ENCODE data around the gene TSC22D1. TPM values are rescaled to one million over a fixed set of nuclear protein-coding genes. Genes with fewer than 3 reads are reported as not detected.

TSC22D1 gene
- total RNA-seq, 2 donors from 2014 or later, result 95.9 to 107 TPM

GRCh38 chr13:44489751-44490150 lies 86.4 kb downstream of the TSC22D1 start:
- Histone ChIP-seq H3K27me3 (ENCODE audit: control insufficient read depth, insufficient read depth, low read length, poor library complexity, severe bottlenecking) (no peaks in the 10 kb centered on the region), H3K36me3 (ENCODE audit: control insufficient read depth, insufficient read depth, low read length) (no peaks in the 10 kb centered on the region), H3K27ac (ENCODE audit: low read depth, low read length) (no peak overlapping the region), H3K9me3 (ENCODE audit: control insufficient read depth, low read length) (no peaks in the 10 kb centered on the region), H3K4me3 (ENCODE audit: low read length) (no peak overlapping the region), H3K4me1 (ENCODE audit: control insufficient read depth, insufficient read depth, low read length) (no peaks in the 10 kb centered on the region), H3K9ac (ENCODE audit: extremely low read depth, low read length, poor library complexity, severe bottlenecking) (no peak overlapping the region)
- 100% methylated on average over 1 of the region's 1 CpG; no CpG with 5 or more reads in 1 of the 2 experiments for WGBS, 2 experiments (ENCODE audit: insufficient coverage in 1 of 2, insufficient read length in 1 of 2)
- DNase-seq, result no peak
- Mint-ChIP-seq H3K36me3 (ENCODE audit: low read depth) (peaks cover 10% of the 10 kb centered on the region), H3K4me1 (peaks cover 9% of the 10 kb centered on the region), H3K9me3 (no peaks in the 10 kb centered on the region), H3K4me3 (no peak overlapping the region), H3K27ac (no peak overlapping the region), H3K27me3 (ENCODE audit: insufficient read depth) (no peaks in the 10 kb centered on the region)
- no peak for TF ChIP-seq CTCF (conservative IDR thresholded peaks at IDR 0.05)

DNA sequence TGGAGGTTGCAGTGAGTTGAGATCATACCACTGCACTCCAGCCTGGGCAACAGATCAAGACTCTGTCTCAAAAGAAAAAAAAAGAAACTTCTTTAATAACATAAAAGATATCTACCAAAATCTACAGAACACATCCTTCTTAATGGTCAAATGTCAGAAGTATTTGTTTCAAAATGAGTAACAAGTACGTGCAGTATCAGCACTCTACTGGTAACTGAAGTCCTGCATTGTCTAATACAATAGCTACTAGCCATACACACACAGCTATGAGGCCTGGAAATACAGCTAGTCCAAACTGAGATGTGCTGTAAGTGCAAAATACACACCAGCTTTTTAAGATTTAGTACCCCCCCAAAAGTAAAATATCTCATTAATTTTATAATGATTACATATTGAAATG lies 88.1 kb downstream of the TSC22D1 start:
- no peaks in the 10 kb centered on the region for H3K27me3 ChIP-seq (ENCODE audit: control insufficient read depth, insufficient read depth, low read length, poor library complexity, severe bottlenecking)
- H3K4me3 ChIP-seq (ENCODE audit: low read length), result no peak overlapping the region
- H3K4me1 ChIP-seq (ENCODE audit: control insufficient read depth, insufficient read depth, low read length), result no peaks in the 10 kb centered on the region
- peaks cover 3% of the 10 kb centered on the region for H3K4me1 Mint-ChIP-seq
- H3K27ac ChIP-seq (ENCODE audit: low read depth, low read length), result no peak overlapping the region
- no peak overlapping the region for H3K4me3 Mint-ChIP-seq
- no peak overlapping the region for H3K9ac ChIP-seq (ENCODE audit: extremely low read depth, low read length, poor library complexity, severe bottlenecking)
- H3K9me3 ChIP-seq (ENCODE audit: control insufficient read depth, low read length), result no peaks in the 10 kb centered on the region
- TF ChIP-seq CTCF (conservative IDR thresholded peaks at IDR 0.05), result no peak
- WGBS, 2 experiments (ENCODE audit: insufficient coverage in 1 of 2, insufficient read length in 1 of 2), result 91 to 100% methylated on average over 1 of the region's 1 CpG
- no peak overlapping the region for H3K27ac Mint-ChIP-seq
- H3K36me3 ChIP-seq (ENCODE audit: control insufficient read depth, insufficient read depth, low read length), result no peaks in the 10 kb centered on the region
- no peaks in the 10 kb centered on the region for H3K9me3 Mint-ChIP-seq
- no peaks in the 10 kb centered on the region for H3K27me3 Mint-ChIP-seq (ENCODE audit: insufficient read depth)
- no peak for DNase-seq
- peaks cover 10% of the 10 kb centered on the region for H3K36me3 Mint-ChIP-seq (ENCODE audit: low read depth)

DNA sequence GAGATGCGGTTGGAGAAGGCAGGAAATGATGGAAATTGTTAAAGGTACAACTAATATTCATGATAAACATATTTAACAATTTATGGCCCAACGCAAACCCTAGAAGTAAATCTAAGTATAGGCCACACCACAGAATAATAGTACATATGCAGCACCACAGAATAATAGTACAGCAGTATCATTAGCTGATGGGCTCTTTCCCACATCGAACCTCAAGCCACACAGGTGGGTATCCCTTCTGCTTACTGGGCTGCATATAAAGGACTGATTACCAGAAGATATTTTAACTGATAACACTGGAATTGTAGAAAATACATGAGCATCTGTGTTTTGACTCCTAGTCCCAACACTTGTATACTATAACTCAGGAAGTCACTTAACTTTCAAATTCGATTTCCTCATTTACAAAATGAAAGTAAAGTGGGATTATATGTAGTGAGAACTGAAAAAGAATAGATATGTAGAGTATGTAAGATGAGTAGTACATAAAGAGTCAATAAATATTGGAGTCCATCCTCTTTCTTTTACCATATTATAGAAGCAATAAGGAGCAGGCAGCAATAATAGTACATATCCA lies 91.5 kb downstream of the TSC22D1 start:
- H3K9me3 ChIP-seq (ENCODE audit: control insufficient read depth, low read length), result no peaks in the 10 kb centered on the region
- no peak overlapping the region for H3K27ac ChIP-seq (ENCODE audit: low read depth, low read length)
- peaks cover under 1% of the 10 kb centered on the region for H3K36me3 Mint-ChIP-seq (ENCODE audit: low read depth)
- no peaks in the 10 kb centered on the region for H3K4me1 Mint-ChIP-seq
- H3K27me3 ChIP-seq (ENCODE audit: control insufficient read depth, insufficient read depth, low read length, poor library complexity, severe bottlenecking), result no peaks in the 10 kb centered on the region
- H3K9me3 Mint-ChIP-seq, result no peaks in the 10 kb centered on the region
- H3K4me1 ChIP-seq (ENCODE audit: control insufficient read depth, insufficient read depth, low read length), result no peaks in the 10 kb centered on the region
- no peak overlapping the region for H3K27ac Mint-ChIP-seq
- DNase-seq, result no peak
- no peaks in the 10 kb centered on the region for H3K27me3 Mint-ChIP-seq (ENCODE audit: insufficient read depth)
- no peak overlapping the region for H3K4me3 Mint-ChIP-seq
- no peak for TF ChIP-seq CTCF (conservative IDR thresholded peaks at IDR 0.05)
- H3K36me3 ChIP-seq (ENCODE audit: control insufficient read depth, insufficient read depth, low read length), result no peaks in the 10 kb centered on the region
- H3K4me3 ChIP-seq (ENCODE audit: low read length), result no peak overlapping the region
- WGBS, 2 experiments (ENCODE audit: insufficient coverage in 1 of 2, insufficient read length in 1 of 2), result 82 to 100% methylated on average over 1 to 3 of the region's 4 CpGs
- no peak overlapping the region for H3K9ac ChIP-seq (ENCODE audit: extremely low read depth, low read length, poor library complexity, severe bottlenecking)
